Astrocyte of the cerebellum (primary cell): ENCODE data around the gene CDH8.
"Not testable (repeated sequence)": the region's sequence is repeated elsewhere in the genome, so short reads cannot be mapped to it uniquely, and the experiment has no call there.

Source experiments
- DNase-seq: peaks from one replicate; pipeline ENCODE4 v3.0.0-alpha.2; 2011; ENCODE audit warnings: low read depth
- H3K4me3 ChIP-seq: 2 replicates; pipeline ENCODE4 v1.5.1; 2011; ENCODE audit warnings: mild to moderate bottlenecking, low read depth, low read length, moderate library complexity
- in situ Hi-C: cut with HindIII; loops from 2 replicates; pipeline ENCODE4 v1.10.0; 2017; ENCODE audit warnings: low sequenced_read_pairs
- TF ChIP-seq, protein P1 (sequence below): IDR thresholded peaks from 2 replicates; pipeline ENCODE4 v1.5.1; 2012; ENCODE audit warnings: low read length, low read depth, moderate library complexity, mild to moderate bottlenecking; ENCODE audit errors: missing control alignments

CDH8 gene

DNA sequence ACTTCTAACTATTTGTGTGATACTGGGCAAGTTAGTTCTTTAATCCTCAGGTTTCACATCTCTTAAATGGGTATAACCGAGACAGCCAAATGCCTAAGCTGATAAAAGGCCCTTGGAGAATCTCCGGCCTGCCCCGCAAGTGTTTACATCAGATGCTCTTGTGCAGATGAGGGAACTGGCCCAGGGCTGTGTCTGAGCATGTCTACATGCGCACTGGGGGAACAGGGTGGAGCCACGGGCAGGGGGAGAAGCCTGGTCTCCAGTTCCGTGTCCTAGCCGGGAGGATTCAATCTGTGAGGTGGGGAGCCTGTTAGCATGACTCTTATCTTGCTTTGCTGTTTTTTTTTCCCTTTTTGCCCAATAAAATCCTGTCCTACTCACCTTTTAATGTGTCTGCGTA lies 222.9 kb downstream of the CDH8 start:
- in situ Hi-C loops, result no loop called here
- no peak overlapping the region for H3K4me3 ChIP-seq
- TF ChIP-seq, protein P1, sequence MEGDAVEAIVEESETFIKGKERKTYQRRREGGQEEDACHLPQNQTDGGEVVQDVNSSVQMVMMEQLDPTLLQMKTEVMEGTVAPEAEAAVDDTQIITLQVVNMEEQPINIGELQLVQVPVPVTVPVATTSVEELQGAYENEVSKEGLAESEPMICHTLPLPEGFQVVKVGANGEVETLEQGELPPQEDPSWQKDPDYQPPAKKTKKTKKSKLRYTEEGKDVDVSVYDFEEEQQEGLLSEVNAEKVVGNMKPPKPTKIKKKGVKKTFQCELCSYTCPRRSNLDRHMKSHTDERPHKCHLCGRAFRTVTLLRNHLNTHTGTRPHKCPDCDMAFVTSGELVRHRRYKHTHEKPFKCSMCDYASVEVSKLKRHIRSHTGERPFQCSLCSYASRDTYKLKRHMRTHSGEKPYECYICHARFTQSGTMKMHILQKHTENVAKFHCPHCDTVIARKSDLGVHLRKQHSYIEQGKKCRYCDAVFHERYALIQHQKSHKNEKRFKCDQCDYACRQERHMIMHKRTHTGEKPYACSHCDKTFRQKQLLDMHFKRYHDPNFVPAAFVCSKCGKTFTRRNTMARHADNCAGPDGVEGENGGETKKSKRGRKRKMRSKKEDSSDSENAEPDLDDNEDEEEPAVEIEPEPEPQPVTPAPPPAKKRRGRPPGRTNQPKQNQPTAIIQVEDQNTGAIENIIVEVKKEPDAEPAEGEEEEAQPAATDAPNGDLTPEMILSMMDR, result no peak
- DNase-seq, result no peak

- TF ChIP-seq, protein P1, result no peak
- in situ Hi-C loops, result no loop called here
- H3K4me3 ChIP-seq, result no peak overlapping the region
- no peak for DNase-seq
Observed at GRCh38 chr16:61812251-61812650, 224.0 kb downstream of the CDH8 start.

DNA sequence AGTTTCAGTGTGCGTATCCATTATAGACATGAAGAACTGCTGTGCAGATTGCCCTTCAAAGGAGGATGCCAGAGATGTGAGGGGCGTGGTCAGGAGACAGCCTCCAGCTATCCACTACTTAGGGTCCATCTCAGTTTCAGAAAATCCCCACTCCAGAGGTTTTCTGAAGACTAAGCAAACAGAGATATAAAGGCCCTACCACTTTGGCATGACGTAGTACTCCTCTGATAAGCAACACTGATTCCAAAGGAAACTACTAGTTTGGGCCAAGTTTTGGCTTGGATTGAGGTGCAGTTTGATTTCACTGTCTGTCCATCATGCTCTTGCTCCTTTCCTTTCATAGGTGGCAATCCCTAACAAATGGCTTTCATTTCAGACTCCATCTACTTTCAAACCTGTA lies 228.7 kb downstream of the CDH8 start:
- TF ChIP-seq, protein P1, result no peak
- no peak overlapping the region for H3K4me3 ChIP-seq
- no peak for DNase-seq
- in situ Hi-C loops, result no loop called here

GRCh38 chr16:61801217-61801616 lies 235.0 kb downstream of the CDH8 start:
- in situ Hi-C loops, H3K4me3 ChIP-seq, DNase-seq: not testable (repeated sequence)

DNA sequence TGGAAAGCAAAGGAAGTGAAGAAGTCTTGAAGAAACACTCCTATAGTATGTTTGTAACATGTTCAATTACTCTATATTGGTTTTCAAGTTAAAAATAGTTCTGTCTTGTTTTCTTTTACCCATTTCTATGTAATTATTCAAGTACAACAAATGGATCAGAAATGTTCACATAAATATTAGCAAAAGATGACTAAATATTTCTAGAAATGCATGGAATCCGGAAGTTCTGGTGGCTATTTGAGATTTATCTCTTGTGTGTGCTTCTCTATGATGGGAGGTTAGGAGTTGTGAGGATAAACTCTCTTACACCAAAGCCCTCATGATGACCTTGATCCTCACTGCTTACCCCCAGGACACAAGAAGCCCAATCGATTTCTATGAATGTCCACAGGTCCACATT lies 237.5 kb downstream of the CDH8 start:
- in situ Hi-C loops, result no loop called here
- no peak for DNase-seq

GRCh38 chr16:61797961-61798507 lies 238.2 kb downstream of the CDH8 start:
- no peak for DNase-seq
- in situ Hi-C loops, result no loop called here
- no peak overlapping the region for H3K4me3 ChIP-seq
- TF ChIP-seq, protein P1, result no peak

More for the DNA sequence above, 237.5 kb downstream of the CDH8 start:
- TF ChIP-seq, protein P1, result no peak
- H3K4me3 ChIP-seq, result no peak overlapping the region

DNA sequence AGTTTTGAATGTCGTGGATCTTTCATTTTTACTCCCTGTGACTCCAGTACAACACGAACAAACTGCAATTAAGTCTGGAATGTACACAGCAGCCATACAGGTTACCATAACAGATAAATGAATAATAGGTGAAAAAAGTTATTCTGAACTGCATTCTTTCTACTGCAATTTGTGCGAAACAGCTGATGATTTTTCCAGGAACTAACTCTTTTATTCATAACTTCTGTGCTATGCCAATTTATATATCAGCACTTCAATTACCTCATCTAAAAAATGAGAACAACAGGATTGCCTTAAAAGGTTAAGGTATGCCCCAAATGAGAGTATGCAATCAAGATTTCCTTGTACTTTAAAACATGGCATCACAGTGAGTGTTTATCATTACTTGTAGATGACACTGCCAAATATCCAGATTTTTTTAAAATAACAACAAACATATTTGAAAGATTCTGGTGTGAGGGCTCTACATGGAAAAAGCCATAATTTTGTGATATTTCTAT lies 238.9 kb downstream of the CDH8 start:
- H3K4me3 ChIP-seq, result no peak overlapping the region
- TF ChIP-seq, protein P1, result no peak
- in situ Hi-C loops, result no loop called here
- no peak for DNase-seq
